Mammary epithelial cell (primary cell): ENCODE results near the gene NBAS.

Experiments used
- CTCF ChIP-seq, 2 donors: IDR thresholded peaks in 1 of 2; conservative IDR thresholded peaks in 1 of 2; 2 replicates each; pipeline ENCODE4 v1.5.1; 2011 to 2012; ENCODE audit warnings: inconsistent platforms in 2 of 2, low read length in 2 of 2, mild to moderate bottlenecking in 2 of 2, control low read depth in 1 of 2, low read depth in 1 of 2; ENCODE audit not compliant: insufficient read depth in 1 of 2; ENCODE audit errors: extremely low read depth in 1 of 2
- EZH2 ChIP-seq: IDR thresholded peaks from 2 replicates; pipeline ENCODE4 v1.6.1; 2012; ENCODE audit warnings: low read length, inconsistent platforms, borderline replicate concordance

GRCh38 chr2:15520346-15520745 lies 40.8 kb downstream of the NBAS start:
- TF ChIP-seq CTCF (conservative IDR thresholded peaks at IDR 0.05 in 1 of 2, IDR thresholded peaks at IDR 0.05 in 1 of 2; ENCODE audit: extremely low read depth in 1 of 2, insufficient read depth in 1 of 2, low read depth in 1 of 2, low read length in 2 of 2) (no peak), EZH2 (no peak)
